ENCODE results near the gene TGFB2.

The TGFB2 gene

DNA sequence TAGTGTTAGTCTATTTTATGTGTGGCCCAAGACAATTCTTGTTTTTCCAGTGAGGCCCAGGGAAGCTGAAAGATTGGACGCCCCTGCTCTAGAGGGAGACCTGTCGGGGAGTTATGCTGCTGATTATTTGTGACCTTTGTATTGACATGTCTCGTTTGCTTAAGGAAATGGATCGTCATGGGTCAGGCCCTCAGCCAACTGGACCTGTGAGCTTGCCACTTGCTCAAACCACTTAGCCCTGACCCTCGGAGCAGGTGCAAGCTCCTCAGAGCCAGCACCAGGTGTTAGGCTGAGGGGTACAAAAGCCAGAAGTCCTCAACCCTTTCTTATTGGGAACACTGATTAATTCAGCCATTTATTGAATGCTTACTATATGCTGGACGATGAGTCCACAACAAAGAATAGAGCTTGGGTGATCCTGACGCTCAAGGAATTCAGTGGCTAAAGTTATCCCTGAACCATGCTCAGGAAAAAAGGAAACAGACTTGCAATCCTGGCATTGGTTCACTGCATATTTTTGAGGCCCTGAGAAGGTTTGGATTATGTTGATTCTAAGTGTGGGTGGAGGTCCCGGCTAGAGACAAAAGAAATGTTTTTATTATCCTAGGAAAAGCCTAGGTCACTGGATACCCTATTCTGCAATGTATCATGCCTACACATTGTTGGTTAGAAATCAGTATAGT lies 19.0 kb downstream of the TGFB2 start:
- DNase-seq, result no peak

DNA sequence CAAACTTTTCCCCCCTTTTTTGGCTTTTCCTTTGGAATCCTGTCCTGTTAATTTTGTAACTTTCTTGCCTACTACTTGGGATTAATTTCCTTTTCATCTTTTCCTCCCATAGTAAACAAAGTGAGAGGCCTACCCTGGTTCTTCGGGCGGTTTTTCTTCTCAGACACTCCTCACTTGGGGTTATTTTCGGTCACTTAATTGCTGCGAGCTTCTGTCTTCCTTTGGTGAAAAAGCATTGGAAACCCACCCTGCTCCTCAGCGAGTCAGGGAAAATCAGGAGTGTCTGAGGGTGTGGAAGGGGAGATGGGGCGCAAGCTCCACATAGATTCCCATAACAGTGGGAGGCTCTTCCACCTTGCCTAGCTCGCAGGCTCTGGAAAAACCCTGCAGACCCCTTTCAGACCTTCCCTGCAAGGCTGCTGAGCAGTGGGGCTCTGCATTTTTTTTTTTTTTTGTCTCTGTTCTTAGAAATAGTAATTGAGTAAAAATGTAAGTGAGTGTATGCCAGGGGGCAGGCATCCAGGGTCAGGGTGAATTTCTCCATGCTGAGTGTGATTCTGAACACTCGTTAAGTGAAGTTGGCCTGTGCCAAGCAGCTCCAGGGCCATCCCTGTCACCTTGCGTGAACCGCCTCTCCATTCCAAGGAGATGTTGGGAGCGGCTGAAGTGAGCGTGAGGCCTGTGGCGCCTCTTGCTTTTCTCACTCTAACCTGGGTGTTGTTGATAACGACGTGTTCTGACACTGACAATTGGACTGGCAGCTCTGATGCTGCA lies 20.3 kb downstream of the TGFB2 start:
- no peak for DNase-seq

DNA sequence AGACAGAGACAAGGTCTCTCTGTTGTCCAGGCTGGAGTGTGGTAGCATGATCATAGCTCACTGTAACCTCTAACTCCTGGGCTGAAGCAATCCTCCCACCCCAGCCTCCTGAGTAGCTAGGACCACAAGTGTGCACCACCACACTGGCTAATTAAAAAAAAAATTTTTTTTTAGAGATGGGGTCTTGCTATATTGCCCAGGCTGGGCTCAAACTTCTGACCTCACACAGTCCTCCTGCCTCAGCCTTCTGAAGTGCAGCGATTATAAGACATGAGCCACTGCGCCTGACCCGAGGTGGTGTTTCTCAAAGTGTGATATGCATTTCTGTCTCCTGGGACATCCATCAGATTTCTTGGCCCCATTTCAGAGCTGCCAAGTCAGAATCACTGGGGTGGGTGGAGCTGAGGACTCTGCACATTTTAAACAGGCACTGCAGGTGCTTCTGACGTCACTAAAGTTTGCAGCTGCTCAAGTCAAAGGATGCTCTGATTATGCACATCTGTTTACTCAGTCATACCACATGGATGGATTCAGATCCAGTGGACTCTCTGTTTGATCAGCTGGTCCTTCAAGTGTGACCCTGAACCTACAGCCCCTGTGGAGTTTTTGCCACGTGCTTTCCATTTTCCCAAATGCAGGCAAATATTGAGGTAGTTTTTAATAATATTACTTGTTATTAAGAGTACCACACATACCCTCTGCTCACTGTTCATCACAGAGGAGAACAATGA lies 21.4 kb downstream of the TGFB2 start:
- DNase-seq, result no peak

DNA sequence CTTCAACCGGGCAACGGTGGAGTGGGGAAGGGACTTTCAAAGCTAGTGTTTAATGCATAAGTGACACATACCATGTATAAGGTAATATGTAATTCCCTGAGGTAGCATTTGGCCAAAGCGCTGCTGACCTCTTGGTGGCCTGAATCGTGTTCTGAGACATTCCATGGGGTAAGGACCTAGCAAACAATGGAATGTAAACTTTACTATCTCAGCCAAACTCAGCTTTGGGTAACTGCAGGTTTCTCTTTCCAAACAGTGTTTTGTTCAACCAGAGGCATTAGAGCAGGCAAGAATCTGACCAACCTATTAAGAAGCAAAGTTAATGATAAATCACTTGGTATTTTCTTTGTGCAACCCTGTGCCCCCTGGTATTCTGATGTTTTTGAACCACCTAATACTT lies 22.0 kb downstream of the TGFB2 start:
- no peak for DNase-seq

DNA sequence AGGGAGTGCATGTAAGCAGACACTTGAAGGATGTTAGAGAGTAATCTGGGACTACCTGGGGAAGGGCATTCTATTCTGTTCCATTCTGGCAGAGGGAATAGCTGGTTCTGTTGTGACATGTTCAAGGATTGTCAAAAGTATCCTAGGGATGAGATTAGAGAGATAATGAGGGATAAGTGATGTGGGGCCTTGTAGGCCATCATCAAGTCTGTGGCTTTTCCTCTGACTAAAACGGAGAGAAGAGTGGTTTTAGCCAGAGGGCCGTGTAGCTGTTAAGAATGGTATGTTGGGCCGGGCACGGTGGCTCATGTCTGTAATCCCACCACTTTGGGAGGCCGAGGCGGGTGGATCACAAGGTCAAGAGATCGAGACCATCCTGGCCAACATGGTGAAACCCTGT lies 23.6 kb downstream of the TGFB2 start:
- no peak for DNase-seq

DNA sequence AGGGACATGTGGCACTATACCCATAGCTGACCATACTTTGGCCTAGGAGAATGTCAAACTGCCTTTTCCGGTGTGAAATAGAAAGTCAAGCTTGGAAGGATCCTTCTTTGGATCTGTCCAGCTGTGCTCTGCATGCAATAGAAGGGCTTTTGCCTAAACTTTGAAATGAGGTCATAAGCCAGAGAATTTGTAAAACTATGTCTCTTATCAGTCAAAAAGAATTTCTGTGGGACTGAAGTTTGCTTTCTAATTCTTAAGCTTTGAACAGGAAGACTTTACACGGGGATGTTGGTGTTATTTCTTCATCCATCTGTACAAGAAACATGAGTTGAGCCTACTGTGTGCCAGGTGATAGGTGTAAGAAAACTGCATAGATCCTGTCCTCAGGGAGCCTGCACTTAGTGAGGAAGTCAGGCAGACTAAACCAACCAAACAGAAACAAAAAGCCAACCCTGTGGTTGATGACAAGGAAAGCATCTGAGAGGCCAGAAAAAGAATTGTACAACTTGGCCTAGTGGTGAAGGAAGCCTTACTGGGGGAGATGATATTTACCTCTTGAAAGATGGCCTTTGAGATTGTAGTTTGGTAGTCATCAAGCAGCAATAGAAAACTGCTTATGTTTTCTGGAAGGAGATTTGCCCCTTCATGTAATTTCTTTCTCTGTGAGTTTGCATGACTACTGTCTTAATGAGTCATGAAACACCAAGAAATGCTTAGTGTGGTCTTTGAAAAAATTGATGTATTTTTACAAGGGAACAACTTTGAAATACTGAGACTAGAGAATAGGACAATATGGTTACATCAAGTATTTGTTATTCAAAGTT lies 24.8 kb downstream of the TGFB2 start:
- DNase-seq, result no peak

DNA sequence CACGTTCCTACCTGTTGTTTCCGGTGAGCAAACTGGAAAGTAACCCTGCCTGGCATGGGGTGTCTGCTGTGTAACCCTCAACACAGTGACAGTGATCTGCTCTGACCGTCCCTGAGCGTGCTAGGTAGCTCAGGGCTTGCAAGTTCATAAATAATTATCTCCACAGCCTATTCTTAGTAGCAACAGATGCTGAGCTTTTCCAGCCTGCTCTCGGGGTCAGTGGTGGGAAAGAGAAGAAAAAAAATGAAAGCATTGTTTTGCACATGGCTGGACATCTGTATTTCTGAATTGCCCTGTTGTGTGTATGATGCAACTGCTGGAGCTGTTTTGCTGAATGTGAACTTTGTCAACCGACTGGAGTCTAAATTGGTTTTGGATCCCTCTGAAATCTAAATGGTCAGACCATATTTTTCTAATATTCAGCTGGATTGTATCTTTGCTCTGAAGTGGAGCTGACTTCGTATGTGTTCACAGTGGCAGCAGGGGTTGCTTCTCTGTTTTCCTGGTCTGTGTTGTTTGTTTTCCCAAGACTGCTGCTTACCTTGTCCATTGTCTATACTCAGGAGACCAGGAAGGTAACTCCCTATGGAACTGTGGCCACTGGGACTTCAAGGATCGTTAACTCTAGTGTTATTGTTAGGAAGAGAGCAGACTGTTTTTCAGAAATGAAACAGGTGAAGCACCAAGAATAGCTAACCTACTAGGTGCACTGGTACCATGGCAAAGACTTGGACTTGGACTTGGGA lies 27.0 kb downstream of the TGFB2 start:
- DNase-seq, result no peak

DNA sequence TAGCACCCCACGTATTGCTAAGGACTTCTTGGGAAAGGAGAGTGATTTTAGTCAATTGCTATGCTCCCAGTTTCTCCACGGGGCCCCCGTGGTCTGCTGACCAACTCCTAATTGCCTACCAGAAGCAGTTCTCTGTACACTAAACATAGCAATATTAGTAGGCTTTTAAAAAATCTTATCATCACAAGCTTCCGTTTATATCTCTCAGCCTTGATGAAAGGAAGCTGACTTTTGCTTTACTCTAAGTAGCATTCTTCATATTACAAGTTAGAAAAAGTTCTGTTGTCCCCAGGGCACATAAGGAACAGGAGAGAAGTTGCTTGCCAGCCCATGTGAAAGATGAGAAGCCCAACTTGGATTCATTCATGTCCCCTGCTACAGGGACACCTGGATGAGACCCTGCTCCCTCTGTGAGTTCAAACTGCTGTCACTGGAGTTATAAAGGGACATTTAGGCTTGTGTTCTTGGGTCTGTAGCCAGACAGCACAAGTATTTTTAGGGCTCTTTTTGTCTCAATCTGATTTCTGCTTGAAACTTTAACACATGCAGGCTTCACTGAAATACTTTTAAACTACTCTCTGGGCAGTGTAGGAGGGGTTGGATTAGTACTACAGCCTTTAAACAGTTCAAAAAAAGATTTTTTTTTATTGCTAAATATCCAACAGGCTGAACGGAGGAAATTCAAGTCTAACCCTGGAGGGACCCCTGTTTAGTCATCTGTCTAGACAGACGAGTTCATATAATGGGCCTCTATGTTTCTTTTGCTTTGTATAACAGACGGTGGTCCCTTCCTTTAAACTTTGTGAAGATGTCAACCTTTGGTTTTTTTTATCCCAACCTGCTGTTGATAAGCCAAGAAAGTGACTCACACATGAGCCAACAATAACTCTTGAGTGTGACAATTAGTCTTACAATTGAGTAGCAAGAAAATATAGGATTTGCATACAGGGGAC lies 29.5 kb downstream of the TGFB2 start:
- DNase-seq, result no peak

DNA sequence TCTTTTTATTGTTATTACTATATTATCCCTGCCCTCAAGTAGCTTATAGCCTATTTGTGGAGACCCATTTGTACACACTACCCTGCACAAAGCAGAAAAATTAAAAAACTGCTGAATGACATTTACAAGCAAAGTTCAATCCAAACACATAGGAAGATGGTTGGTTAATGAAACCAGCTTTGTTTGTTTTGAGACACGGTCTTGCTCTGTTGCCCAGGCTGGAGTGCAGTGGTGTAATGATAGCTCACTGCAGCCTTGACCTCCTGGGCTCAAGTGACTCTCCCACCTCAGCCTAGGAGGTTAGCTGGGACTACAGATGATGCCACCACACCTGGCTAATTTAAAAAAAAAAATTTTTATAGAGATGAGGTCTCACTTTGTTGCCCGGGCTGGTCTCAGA lies 31.6 kb downstream of the TGFB2 start:
- no peak for DNase-seq

DNA sequence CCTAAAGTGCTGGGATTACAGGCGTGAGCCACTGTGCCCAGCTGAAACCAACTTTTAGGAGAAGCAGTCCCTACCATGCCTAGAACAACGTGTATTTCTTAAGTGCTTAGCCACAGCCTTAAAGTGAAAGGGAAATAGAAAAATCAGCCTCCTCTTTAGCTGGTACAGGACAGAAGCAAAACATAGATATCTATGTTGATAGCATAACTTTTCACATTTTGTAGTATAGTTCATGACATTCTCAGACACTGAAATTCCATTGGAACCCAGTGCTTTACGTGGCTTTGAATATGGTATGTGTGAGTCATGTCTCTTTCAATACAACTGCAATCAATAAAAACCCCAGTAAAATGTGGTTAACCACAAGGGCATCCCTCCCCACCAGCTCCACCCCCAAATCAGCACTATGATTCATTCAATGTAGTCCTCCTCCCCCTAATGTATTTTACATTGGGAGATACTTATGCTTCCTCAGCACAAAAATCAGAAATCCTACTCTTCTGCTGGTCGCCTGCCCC lies 32.1 kb downstream of the TGFB2 start:
- peak; percentile 12 to 32 for DNase-seq

DNA sequence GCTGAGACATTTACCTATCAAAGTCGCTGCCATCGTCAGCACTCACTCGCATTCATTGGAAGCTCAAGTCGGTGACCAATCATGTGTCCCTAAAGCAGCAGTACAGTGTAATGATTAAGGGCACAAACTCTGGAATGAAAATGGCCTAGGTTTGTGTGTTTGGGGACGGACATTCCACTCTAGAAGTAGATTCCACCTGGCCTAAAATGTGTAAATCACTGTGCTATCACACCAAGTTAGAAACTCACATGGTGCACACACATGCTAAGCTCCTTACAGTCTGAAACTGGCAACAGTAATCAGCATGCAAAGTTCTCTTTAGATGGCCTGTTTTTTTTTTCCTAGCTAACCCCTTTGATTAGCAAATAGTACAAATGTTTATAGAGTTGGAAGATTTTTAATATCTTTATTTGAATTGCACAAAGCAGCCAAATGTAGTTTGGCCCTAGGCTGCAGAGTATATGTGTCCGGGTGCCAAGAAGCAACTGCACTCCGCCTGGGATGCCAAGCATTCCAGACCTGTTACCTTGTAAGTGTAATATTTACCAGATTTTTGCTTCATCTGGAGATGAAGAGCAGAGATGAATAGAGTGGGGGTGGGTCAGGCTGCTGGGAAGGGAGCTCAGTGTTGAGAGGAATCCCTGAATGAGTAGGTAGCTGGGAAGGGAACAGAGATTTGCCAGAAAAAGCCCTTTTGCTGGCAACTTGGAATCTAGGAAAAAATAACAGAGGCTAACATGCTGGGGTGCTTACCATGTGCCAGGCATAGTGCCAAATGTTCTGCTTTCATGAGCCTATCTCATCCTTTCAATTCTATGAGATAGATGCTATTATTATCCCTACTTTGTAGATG lies 35.2 kb downstream of the TGFB2 start:
- no peak for DNase-seq

DNA sequence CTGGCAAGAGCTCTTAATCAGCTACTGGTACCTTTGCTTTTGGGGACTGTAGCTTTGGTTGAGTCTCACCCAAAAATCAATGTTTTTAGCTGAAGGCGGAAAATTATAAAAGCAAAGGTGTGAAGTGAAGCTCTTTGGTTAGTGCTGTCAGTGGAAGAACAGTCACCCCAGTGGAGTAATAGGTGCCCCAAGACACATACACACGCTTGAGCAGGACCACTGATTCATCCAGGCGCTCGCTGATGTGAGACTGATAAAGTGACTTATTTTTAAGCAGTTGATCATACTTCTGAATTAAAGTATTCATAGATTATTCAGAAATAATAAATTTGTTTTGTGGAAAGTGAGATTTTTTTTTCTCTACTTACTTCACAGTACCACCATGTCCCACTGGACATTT lies 37.1 kb downstream of the TGFB2 start:
- no peak for DNase-seq

DNA sequence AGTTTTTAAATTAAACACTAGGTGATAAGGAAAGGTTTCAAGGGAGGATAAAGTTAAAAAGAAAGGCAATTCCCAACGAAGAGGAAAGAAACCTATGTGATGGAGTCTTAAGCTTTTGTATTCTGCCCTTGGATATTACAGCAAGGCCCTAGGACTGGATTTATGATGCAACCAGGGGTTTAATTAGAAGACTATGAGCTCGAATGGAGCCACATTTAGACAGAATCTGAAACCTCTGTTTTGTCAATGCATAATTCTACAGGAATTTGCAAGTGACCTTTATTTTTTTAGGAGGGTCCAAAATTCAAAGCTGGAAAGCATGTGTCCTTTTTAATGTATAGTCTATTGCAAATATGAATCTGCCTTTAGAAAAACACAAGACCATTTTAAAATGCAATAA lies 37.9 kb downstream of the TGFB2 start:
- DNase-seq, result no peak

DNA sequence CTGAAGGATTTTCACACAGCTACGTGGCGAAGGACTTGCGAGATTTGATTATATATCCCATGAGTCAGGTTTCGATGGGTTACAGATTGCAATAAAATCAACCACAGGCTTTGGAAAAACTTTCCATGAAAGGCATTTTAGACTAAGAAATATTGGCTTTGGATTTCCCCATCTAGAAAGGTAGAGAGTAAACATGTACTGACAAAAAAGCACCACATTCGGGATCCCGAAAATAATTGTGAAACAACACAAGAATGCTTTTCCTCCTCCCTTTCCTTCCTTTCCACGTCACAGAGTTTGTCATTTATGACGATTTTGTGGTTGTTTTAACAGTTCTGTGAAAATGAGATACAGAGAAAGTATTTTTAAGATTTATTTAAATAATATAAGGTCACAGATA lies 38.5 kb downstream of the TGFB2 start:
- DNase-seq, result no peak

DNA sequence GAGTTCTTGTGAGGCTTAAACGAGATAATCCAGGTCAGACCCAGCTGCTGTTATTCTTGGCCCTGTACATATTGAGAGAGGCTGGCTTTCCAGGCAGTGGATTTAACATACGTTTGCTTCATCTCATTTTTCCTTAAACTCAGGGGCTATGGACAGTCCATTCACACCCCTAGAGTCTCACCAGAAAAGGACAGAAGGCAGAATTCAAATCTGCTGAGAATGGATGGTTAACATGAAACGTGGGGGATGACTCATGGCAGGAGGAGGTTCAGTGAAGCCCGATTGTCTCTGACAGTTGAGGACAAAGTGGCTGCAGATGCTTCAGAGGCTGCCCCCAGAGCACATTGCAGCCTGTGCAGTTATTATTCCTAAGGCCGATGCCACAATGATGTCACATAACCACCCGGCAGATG lies 39.5 kb downstream of the TGFB2 start:
- no peak for DNase-seq

DNA sequence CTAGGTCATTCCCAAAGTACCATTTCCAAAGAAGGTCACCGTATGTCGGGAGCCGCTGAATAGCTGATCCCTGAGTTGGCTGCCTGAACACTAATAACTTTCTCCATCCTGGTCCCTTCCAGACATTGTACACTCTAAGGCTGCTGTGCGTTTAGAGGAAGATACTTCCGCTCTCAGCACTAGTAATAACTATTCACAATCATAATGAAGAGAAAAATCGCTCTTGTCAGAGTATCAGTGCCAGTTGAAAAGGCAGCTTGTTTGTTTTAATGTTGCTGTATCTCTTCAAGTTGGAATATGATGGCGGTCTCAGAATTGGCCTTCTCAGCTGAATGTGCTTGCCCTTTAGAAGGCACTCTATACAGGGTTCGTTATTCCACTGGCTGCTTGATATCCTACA lies 43.5 kb downstream of the TGFB2 start:
- no peak for DNase-seq

DNA sequence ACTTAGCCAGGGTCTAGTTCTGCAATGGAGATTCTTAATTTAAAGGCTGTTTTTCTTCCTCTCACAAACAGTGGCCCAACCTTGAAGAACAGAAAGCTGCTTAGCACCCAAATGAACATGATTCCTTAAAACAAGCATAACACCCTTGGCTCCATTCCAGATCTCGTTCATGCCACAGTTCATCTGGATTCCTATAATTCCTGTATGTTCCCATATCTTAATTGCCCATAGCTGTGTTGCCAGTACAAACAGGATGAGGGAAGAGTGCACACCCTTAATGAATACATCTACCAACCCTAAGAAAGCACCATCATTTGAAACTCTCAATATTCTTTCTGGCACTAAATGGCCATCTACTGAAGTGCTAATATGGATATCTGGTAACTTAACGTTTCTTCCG lies 45.5 kb downstream of the TGFB2 start:
- DNase-seq, result no peak

DNA sequence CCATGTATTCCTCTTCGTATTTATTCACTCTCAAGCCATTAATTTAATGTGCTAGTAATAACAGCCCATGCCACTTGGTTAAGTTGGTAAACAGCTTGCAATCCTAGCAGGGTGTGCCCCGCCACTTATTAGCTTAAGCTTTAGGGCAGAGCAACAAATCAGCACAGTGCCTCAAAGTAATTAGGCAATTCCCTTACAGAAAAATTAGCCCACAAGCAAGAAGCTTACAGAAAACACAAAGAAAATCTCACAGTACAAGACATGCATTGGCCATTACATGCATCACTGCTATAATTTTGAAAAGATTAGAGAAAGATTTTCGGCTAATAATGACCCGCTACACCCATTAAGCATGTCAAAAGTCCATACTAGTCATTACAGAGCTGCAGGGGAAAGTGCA lies 47.6 kb downstream of the TGFB2 start:
- DNase-seq, result no peak

DNA sequence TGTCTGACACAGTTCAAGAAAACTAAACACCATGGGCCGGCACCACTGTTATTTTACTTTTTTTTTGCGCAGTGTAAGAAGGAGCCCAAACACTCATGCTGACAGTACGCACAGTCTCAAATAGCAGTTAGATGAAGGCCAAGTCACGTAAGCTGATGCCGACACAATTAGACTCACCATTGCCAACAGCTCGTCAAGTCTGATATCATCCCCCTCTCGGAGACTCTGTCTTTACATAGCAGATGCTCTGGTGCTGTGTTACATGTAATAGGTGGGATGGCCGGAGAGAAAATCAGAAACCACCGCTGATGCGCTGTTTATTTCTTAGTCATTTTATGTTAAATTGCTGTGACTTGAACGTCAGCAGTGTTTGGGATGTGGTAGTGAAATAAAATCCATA lies 49.3 kb downstream of the TGFB2 start:
- DNase-seq, result no peak

DNA sequence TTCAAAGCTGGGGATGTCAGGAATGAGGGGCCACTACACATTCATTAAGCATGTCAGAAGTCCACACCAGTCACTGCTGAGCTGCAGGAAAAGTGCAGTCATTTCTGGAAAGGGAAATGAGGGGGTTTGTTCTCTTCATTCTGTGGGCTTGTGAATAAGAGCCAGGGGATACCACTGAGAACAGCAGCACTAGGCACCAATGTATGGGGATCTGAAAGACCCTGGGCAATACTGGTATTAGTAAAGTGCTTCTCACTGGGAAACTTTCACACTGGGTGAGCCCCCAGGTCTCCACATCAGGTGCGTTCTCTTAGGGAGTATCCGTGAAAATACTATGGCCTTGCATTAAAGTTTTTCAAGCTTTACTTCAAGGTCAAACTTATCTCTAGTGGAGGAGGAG lies 49.9 kb downstream of the TGFB2 start:
- DNase-seq, result no peak
